ENCODE data around the gene RGS3.

DNA sequence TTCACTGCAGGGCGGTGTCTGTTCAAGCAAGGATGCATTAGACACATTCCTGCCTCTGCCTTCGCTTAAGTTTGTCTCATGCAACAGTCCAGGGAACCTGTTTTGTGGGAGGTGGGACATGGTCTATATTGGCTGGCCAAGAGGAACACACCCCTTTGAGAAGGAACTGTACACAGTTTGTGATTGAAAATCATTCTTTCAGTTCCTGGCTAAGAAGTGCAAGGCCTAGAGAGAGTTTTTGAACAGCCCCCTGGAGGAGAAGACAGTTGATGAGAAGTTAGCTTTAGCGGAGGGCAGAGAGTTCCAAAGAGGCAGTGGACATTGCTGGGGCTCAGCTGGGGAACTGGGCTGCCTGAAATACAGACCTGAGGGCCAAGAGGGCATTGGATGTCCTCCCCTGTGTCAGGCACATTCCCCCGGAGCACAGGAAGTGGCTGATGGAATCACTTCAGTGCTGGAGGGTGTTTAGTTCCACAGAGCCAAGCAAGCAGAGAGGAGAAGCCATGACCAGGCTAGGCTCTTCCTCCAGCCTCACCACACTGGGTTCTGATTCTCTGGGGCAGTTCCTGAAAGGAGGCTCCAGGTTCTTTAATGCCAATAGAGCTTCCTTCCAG lies 66.6 kb downstream of the RGS3 start:
- TF ChIP-seq POLR2A (IDR thresholded peaks at IDR 0.05; ENCODE audit: low read length), result no peak
- no peak for TF ChIP-seq GATA1 (IDR thresholded peaks at IDR 0.05; ENCODE audit: low read depth, low read length)

Measured in erythroblast (primary cell).